ENCODE results near the gene IQSEC1. TPM values are rescaled to one million over a fixed set of nuclear protein-coding genes. Genes with fewer than 3 reads are reported as not detected.

The IQSEC1 gene
- total RNA-seq, 1 experiment from 2014 or later: 7.7 TPM

DNA sequence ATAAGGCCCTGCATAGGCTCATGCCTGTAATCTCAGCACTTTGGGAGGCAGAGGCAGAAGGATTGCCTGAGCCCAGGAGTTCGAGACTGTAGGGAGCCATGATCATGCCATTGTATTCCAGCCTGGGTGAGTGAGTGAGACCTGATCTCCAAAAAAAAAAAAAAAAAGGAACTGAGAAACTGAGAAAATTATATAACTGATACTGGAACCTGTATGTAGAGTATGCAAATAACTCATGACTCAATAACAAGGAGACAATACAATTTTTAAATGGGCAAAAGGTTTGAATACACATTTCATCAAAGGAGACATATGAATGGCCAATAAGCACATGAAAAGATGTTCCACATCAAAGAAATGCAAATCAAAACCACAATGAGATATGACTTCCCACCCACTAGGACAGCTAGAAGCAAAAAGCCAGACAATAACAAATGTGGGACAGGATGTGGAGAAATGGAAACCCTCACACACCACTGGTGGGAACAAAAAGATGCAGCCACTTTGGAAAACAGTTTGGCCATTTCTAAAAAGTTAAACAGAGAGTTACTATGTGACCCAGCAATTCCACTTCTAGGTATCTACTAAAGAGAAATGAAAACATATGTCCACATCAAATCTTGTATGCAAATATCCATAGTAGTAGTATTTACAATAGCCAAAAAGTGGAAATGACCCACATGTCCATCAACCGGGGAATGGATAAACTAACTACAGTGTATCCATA is 70.7 kb downstream of the IQSEC1 start:
- no peak for DNase-seq (ENCODE audit: low read depth)

DNA sequence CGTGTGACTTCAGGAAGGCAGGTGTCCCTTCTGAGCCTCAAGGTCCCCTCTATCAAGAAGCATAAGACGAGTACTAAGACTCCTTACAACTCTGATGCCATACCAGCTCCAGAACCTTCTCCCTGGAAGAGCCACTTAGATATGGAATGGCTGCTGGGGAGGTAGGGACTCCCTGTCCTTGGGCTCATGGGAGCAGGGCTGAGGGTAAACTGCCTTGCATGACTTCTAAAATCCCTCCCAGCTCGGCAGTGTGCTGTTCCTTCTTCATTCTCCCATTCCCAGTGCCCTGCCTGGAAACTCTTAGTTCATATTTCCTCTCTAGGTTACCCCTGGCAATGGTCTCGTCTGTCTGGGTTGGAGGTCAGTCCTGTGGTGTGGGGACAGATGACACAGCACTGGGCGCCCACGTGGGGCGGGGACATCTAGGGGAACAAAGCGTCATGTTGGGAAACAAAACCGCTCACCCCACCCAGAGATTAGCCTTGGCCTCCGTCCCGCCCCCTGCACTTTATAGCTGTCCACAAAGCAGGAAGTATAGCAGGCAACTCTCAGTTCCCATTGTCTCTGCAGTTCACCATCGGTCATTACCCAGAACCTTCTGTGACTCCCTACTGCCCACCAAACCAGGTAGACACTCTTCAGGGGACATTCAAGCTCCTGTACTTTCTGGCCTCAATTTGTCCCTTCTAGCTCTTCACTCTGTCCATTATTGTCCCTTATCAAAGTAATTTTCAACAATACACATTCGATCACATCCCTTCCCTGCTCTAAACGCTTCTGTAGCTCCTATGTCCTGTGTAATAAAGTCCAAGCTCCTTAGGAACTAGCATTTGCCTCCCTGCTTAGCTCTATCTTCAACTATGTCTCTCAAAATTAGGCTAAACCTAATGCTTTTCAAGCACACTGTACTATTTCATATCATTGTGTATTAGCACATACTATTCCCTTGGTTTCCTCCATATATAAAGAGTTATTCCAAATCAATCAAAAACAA is 73.8 kb downstream of the IQSEC1 start:
- DNase-seq (ENCODE audit: low read depth): no peak

- DNase-seq (ENCODE audit: low read depth): no peak
Observed at GRCh38 chr3:12998648-12999047, 74.6 kb downstream of the IQSEC1 start.

DNA sequence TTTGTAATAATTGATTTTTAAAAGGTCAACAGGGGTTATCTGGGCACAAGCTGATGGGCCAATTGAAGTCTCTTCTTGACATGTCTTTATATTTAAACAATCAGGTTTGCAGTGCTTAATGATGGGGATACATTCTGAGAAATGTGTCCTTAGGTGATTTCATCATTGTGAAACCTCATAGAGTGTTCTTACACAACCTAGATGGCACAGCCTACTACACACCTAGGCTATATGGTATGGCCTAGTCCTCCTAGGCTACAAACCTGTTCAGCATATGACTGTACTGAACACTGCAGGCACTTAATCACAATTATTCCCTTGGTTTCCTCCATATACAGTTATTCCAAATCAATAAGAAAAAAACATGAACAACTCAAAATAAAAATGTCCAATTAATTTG is 75.8 kb downstream of the IQSEC1 start:
- DNase-seq (ENCODE audit: low read depth): no peak

- DNase-seq (ENCODE audit: low read depth): no peak
Observed at GRCh38 chr3:12996181-12996506, 77.1 kb downstream of the IQSEC1 start.

DNA sequence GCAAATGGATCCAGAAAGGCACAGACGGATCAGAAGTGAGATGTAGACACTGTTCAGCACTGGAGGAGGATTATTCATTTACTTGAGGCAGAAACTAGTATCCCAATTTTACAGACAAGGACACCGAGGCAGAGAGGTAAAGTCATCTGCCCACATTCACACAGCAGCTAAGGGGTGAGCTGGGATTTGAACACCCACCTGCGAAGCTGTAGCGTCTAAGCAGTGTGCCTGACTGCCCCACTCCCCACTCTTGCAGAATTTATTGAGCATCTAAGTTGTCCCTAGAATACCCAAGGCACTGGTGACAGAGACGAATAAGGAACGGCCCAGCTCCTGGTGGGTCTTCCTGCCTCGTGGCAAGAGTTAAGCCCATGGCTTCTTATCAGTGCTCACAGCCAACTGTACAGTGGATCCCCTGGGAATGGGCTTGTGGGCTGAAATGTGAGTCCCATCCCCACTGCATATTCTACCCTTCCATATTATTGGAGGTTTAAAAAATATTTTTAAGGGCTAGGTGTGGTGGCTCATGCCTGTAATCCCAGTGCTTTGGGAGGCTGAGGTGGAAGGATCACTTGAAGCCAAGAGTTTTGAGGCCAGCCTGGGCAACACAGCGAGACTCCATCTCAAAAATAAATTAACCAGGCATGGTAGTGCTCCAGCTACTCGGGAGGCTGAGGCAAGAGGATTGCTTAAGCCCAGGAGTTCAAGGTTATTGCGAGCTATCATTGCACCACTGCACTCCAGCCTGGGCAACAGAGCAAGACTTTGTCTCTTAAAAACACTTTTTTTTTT is 77.6 kb downstream of the IQSEC1 start:
- no peak for DNase-seq (ENCODE audit: low read depth)

- peak; percentile 50 for DNase-seq (ENCODE audit: low read depth)
Observed at GRCh38 chr3:12994607-12995388, 78.4 kb downstream of the IQSEC1 start.

DNA sequence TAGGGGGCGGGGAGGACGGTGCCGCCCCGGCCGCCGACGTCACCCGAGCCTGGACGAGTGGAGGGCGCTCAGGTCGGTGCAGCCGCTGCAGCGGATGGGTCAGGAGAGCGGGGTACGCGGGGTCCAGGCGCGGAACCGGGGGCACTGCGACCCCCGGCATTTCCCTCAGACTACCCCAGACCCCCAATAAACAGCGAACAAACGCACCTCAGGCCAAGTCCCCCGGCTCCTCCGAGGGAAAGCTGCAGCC is 78.9 kb downstream of the IQSEC1 start:
- no peak for DNase-seq (ENCODE audit: low read depth)

DNA sequence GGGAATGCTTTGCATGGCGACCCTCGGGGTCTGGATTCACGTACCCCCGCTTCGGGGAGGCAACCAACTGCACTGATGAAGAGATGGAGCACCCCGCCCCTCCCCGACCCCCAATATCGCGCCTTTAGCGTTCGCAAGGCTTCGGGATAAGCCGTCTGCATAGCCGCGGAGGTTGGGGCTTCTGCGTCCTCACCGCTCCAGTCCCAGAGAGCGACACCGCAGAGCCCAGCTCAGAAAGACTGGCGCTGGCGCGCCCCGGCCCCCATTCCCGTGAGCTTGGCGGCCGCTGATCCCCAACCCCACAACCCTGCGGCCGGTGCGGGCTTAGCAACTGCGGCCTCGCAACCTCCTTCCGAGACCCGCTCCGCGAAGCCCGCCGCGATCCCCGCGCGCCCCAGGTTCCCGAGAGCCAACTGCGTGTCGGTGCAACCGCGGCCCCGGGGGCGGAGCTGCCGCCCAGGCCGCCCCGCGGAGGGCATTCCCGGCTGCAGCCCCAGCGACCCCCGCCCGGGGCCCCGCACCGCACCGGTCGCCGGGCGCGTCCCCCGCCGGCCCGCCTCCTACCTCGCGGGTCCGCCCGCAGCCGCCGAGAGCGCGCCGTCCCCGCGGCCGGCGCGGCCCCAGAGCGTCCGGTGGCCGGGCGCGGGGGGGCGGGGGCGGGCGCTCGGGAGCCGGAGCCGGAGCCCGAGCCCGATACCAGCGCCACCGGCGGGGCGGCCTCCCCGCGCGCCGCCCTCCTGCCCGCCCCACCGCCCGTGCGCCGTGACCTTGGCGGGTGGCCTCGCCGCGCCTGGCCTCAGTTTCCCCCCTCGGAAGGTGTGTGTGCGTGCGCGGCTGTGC is 79.5 kb downstream of the IQSEC1 start:
- no peak for DNase-seq (ENCODE audit: low read depth)

- no peak for DNase-seq (ENCODE audit: low read depth)
Observed at GRCh38 chr3:12992629-12993516, 80.4 kb downstream of the IQSEC1 start.

GRCh38 chr3:12991861-12992281 is 81.4 kb downstream of the IQSEC1 start:
- DNase-seq (ENCODE audit: low read depth): no peak

- DNase-seq (ENCODE audit: low read depth): no peak
Observed at GRCh38 chr3:12991481-12991837, 81.8 kb downstream of the IQSEC1 start.

DNA sequence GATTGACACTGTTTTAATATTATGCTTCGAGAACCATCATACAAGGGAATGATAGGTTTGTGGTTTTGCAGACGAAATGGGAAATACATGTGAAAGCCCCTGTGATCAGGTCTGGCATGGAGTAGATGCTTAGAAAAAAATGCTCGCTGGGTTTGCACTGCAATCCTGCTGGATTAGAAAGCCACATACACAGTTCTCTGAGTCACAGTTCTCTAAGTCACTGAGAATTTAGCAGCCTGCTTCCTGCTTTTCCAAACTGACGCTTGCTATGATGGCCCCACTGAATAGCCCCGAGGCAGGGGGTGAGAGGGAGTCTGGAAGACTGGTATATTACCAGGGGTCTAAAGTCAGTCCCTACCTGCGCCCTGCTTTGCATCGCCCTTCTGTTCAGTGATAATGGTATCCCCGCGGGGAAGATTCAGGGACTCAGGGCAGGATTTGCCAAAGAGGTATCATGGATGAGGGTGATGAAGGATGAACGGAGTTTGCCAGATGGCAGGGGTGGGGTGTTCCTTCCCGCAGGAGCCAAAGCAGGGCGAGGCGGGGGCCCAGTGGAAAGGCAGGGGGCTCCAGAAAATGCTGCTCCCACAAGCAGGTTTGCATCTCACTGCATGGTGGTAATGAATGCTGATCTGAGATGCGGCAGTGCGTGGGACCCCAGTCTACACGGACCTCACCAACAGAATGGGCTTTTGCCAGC is 82.3 kb downstream of the IQSEC1 start:
- DNase-seq (ENCODE audit: low read depth): peak; percentile 49

GRCh38 chr3:12990306-12990705 is 82.9 kb downstream of the IQSEC1 start:
- DNase-seq (ENCODE audit: low read depth): no peak

GRCh38 chr3:12988728-12989454 is 84.3 kb downstream of the IQSEC1 start:
- DNase-seq (ENCODE audit: low read depth): no peak

DNA sequence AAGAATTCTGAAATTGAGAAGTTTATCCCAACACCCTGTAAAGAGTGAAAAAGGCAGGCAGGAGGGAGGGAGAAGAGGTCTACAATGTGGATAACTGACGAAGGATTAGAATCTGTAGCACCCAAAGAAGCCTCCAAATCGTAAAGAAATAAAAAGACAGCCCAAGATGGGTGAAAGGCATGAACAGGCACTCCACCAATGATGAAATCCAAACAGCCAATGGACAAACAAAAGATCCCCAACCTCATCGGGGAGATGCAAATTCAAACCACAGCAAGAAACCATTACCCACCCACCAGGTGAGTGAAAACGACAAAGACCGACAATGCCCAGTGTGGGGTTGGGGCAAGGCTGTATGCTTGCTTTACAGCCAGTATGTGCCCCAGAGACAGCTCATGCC is 85.6 kb downstream of the IQSEC1 start:
- no peak for DNase-seq (ENCODE audit: low read depth)

GRCh38 chr3:12986986-12987385 is 86.2 kb downstream of the IQSEC1 start:
- DNase-seq (ENCODE audit: low read depth): no peak

DNA sequence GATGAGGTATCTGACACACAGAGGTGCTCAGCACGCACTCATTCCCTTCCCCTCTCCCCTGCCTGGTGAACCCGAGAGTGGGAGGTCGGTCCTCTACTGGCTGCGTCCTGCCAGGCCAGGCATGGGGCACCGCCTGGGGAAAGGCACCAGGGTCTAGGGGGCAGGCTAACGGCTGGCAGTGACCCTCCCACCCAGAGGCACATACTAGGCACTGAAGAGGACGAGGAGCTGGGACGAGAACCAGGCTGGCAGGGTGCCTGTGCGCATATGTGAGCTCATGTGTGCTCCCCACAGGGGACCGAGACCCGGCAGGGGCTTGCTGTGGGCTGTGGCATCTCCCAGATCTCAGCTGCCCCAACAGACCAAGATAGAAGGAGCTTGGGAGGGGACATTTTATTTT is 86.7 kb downstream of the IQSEC1 start:
- DNase-seq (ENCODE audit: low read depth): no peak
